Measurements from ENCODE around the gene NUF2. TPM values are rescaled to one million over a fixed set of nuclear protein-coding genes. Genes with fewer than 3 reads are reported as not detected.

NUF2 gene
- total RNA-seq, 1 experiment from 2014 or later = 40.0 TPM

DNA sequence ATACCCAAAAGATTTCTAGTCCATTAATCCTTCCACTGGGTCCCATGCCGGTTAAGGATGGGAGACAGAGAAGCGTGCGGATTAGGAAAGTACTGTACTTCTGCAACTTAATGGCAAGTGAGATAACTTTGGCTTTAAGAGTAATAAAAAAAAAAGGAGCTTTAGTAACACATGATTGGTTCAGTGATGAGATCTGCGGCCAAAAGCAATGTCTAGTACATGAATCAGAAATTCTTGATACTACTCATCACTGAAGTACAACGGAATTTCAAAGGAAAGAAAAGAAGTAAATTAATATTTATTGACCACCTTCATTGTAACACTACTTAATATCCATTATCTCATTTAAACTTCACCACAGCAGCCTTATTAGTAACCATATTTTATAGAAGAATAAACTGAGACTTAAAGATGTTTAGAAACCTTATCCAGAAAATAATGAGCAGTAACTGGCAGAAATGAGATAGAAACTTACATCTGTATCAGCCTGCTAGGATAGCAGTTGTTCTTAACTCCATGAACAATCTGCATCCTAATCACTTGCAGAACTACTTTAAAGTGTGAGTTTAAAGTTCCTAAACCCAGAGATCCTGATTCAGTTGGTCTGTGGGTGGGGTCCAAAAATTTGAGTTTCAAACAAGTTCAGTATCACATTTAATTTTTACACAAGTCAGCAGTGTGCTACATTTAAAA, 14.1 kb upstream of the NUF2 start:
- H3K9me3 Mint-ChIP-seq (ENCODE audit: unreplicated experiment) = no peaks in the 10 kb centered on the region
- no peak overlapping the region for H3K4me3 ChIP-seq (ENCODE audit: low read depth, low read length)
- no peaks in the 10 kb centered on the region for H3K27me3 Mint-ChIP-seq (ENCODE audit: insufficient read depth, unreplicated experiment)
- no peak for DNase-seq
- intact Hi-C loops (cut with micrococcal nuclease; ENCODE audit: unreplicated experiment) = no loop called here
- CTCF ChIA-PET = no interaction called here
- no peaks in the 10 kb centered on the region for H3K36me3 ChIP-seq (ENCODE audit: control insufficient read depth, insufficient read depth, low read length)
- BruUV-seq (replicated peaks) = no TSS peak
- H3K27ac Mint-ChIP-seq (ENCODE audit: unreplicated experiment) = no peak overlapping the region
- H3K4me1 Mint-ChIP-seq (ENCODE audit: low read depth, unreplicated experiment) = no peaks in the 10 kb centered on the region
- POLR2A ChIA-PET = no interaction called here
- TF ChIP-seq, protein P1, sequence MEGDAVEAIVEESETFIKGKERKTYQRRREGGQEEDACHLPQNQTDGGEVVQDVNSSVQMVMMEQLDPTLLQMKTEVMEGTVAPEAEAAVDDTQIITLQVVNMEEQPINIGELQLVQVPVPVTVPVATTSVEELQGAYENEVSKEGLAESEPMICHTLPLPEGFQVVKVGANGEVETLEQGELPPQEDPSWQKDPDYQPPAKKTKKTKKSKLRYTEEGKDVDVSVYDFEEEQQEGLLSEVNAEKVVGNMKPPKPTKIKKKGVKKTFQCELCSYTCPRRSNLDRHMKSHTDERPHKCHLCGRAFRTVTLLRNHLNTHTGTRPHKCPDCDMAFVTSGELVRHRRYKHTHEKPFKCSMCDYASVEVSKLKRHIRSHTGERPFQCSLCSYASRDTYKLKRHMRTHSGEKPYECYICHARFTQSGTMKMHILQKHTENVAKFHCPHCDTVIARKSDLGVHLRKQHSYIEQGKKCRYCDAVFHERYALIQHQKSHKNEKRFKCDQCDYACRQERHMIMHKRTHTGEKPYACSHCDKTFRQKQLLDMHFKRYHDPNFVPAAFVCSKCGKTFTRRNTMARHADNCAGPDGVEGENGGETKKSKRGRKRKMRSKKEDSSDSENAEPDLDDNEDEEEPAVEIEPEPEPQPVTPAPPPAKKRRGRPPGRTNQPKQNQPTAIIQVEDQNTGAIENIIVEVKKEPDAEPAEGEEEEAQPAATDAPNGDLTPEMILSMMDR (IDR thresholded peaks at IDR 0.05; ENCODE audit: insufficient read depth in 1 of 2, low read depth in 1 of 2, low read length in 1 of 2, severe bottlenecking in 1 of 2, unreplicated experiment in 1 of 2) = no peak
- no peak overlapping the region for H3K4me3 Mint-ChIP-seq (ENCODE audit: unreplicated experiment)
- no peaks in the 10 kb centered on the region for H3K36me3 Mint-ChIP-seq (ENCODE audit: insufficient read depth, unreplicated experiment)
- H3K9me3 ChIP-seq = no peaks in the 10 kb centered on the region
- no peaks in the 10 kb centered on the region for H3K27me3 ChIP-seq (replicated peaks; ENCODE audit: control insufficient read depth, insufficient read depth, low read length)
- H3K4me1 ChIP-seq = no peaks in the 10 kb centered on the region

DNA sequence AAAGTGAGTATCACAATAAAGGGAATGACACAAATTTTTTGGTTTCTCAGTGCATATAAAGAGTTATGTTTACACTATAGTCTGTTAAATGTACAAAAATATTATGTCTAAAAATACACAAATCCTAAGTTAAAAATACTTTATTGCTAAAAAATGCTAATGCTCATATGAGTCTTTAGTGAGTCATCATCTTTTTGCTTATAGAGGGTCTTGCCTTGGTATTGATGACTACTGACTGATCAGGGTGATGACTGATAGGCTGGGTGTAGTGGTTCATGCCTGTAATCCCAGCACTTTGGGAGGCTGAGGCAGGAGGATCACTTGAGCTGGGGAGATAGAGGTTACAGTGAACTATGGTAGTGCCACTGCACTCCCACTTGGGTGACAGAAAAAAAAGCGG, 12.9 kb upstream of the NUF2 start:
- Histone ChIP-seq H3K27me3 (replicated peaks; ENCODE audit: control insufficient read depth, insufficient read depth, low read length) (no peaks in the 10 kb centered on the region), H3K4me3 (ENCODE audit: low read depth, low read length) (no peak overlapping the region), H3K36me3 (ENCODE audit: control insufficient read depth, insufficient read depth, low read length) (no peaks in the 10 kb centered on the region), H3K4me1 (no peaks in the 10 kb centered on the region), H3K9me3 (no peaks in the 10 kb centered on the region)
- no peaks in the 10 kb centered on the region for H3K9me3 Mint-ChIP-seq (ENCODE audit: unreplicated experiment)
- no TSS peak for BruUV-seq (replicated peaks)
- no peaks in the 10 kb centered on the region for H3K36me3 Mint-ChIP-seq (ENCODE audit: insufficient read depth, unreplicated experiment)
- intact Hi-C loops (cut with micrococcal nuclease; ENCODE audit: unreplicated experiment) = no loop called here
- H3K27me3 Mint-ChIP-seq (ENCODE audit: insufficient read depth, unreplicated experiment) = no peaks in the 10 kb centered on the region
- H3K4me1 Mint-ChIP-seq (ENCODE audit: low read depth, unreplicated experiment) = no peaks in the 10 kb centered on the region
- POLR2A ChIA-PET = no interaction called here
- DNase-seq = no peak
- TF ChIP-seq, protein P1 (IDR thresholded peaks at IDR 0.05; ENCODE audit: insufficient read depth in 1 of 2, low read depth in 1 of 2, low read length in 1 of 2, severe bottlenecking in 1 of 2, unreplicated experiment in 1 of 2) = no peak
- CTCF ChIA-PET = no interaction called here
- no peak overlapping the region for H3K4me3 Mint-ChIP-seq (ENCODE audit: unreplicated experiment)
- no peak overlapping the region for H3K27ac Mint-ChIP-seq (ENCODE audit: unreplicated experiment)

DNA sequence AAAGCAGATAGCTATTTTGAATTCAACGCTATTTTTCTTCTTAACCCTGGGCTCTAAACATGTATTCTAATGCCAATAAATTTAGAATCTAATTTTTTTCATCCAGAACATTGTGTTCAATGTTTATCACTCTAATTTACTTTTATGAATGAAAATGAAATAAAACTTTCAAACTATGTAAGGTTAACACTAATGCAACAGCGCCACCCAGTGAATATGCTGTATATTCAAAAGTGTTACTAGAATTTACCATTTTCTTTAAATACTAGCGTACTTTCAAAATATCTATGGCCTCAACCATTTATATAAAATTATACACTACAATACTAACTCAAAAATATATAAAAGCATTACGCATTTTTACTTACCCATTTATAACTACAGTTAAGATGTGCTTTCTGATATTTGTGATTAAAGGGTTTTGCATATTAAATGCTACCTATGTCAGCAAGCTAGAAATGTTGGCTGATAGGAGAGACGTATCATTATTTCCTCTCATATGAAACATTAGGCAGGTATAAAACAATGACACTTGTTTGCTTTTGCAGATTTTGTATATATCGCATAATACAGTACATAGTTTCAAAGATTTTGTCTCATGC, 5.9 kb upstream of the NUF2 start:
- Mint-ChIP-seq H3K4me1 (ENCODE audit: low read depth, unreplicated experiment) (peaks cover 4% of the 10 kb centered on the region), H3K27me3 (ENCODE audit: insufficient read depth, unreplicated experiment) (no peaks in the 10 kb centered on the region), H3K36me3 (ENCODE audit: insufficient read depth, unreplicated experiment) (no peaks in the 10 kb centered on the region), H3K9me3 (ENCODE audit: unreplicated experiment) (no peaks in the 10 kb centered on the region), H3K27ac (ENCODE audit: unreplicated experiment) (no peak overlapping the region), H3K4me3 (ENCODE audit: unreplicated experiment) (no peak overlapping the region)
- ChIA-PET POLR2A (no interaction called here), CTCF (interaction anchor here (0.6 to 1.8 kb wide), 5 partner anchors 244 to 462 kb away, joined by 4 to 9 read pairs (median 6); partner anchors contain the start of gene RGS4)
- TF ChIP-seq, protein P1 (IDR thresholded peaks at IDR 0.05; ENCODE audit: insufficient read depth in 1 of 2, low read depth in 1 of 2, low read length in 1 of 2, severe bottlenecking in 1 of 2, unreplicated experiment in 1 of 2) = peak; percentile 46 to 69
- no TSS peak for BruUV-seq (replicated peaks)
- DNase-seq = peak in 1 of 2 experiments; percentile 38
- Histone ChIP-seq H3K4me3 (ENCODE audit: low read depth, low read length) (no peak overlapping the region), H3K27me3 (replicated peaks; ENCODE audit: control insufficient read depth, insufficient read depth, low read length) (no peaks in the 10 kb centered on the region), H3K36me3 (ENCODE audit: control insufficient read depth, insufficient read depth, low read length) (no peaks in the 10 kb centered on the region), H3K9me3 (no peaks in the 10 kb centered on the region), H3K4me1 (peaks cover 4% of the 10 kb centered on the region; the same call in 1 of the 2 replicates)
- intact Hi-C loops (cut with micrococcal nuclease; ENCODE audit: unreplicated experiment) = loop anchor here (1.0 to 2.0 kb wide), 5 partner anchors 141 to 468 kb away; no protein-coding TSS in a partner anchor
